Left lung (tissue), 10 donors: Measurements from ENCODE around the gene ACOX2. TPM values are rescaled to one million over a fixed set of nuclear protein-coding genes. Genes with fewer than 3 reads are reported as not detected.
A peak's percentile ranks its signal among the peaks of the same experiment; 100 is the strongest.

Experiments
- ATAC-seq: fragments of 200-7000 bp; cut with Tn5 transposase; one replicate; pipeline ENCODE4 v1.9.1; 2020; ENCODE audit warnings: moderate library complexity
- DNase-seq, 4 donors: peaks; one replicate each; pipeline ENCODE4 v3.0.0-alpha.2; 2013 to 2020
- H3K27ac ChIP-seq, 2 donors: fragments of 200-600 bp; sonication (generic) in 1 of 2; one replicate each; pipeline versions ENCODE4 v1.5.0 to v1.8.0; 2020 to 2021
- H3K27me3 ChIP-seq, 2 donors: fragments of 200-600 bp; sonication (generic) in 1 of 2; one replicate each; pipeline versions ENCODE4 v1.5.0 to v1.8.0; 2020 to 2021
- H3K36me3 ChIP-seq, 2 donors: fragments of 200-600 bp; sonication (generic) in 1 of 2; one replicate each; pipeline versions ENCODE4 v1.5.0 to v1.8.0; 2020 to 2021
- H3K4me1 ChIP-seq, 2 donors: fragments of 200-600 bp; one replicate each; pipeline ENCODE4 v1.8.0; 2021
- H3K4me3 ChIP-seq, 2 donors: fragments of 200-600 bp; sonication (generic) in 1 of 2; one replicate each; pipeline versions ENCODE4 v1.5.0 to v1.8.0; 2020 to 2021; ENCODE audit warnings: mild to moderate bottlenecking in 1 of 2
- H3K9me3 ChIP-seq, 2 donors: fragments of 200-600 bp; sonication (generic) in 1 of 2; one replicate each; pipeline versions ENCODE4 v1.5.0 to v1.8.0; 2020 to 2021
- CTCF ChIP-seq, 2 donors: fragments of 200-600 bp; sonication (generic) in 1 of 2; IDR thresholded peaks; one replicate each; pipeline versions ENCODE4 v1.5.0 to v1.8.0; 2021; ENCODE audit warnings: antibody characterized with exemption in 2 of 2
- intact Hi-C, 2 donors: fragments of 100-400 bp; cut with DNase I; formaldehyde crosslinking; loops; one replicate each; pipeline versions ENCODE4 v1.11.2 to v1.14.2; 2022
- polyA plus RNA-seq, 6 donors: library from polyadenylated mRNA; unstranded; fragments of 120-200 nt; gene quantifications; one replicate each; pipeline ENCODE4 v1.2.1, GENCODE V29; 2013; ENCODE audit not compliant: insufficient read length in 6 of 6
- total RNA-seq, 2 donors: library from RNA; stranded (reverse); fragmentation: NEBNext Ultra II Directional; extraction: Animal tissue kit (Norgen Biotek cat#: 25700); gene quantifications; one replicate each; pipeline ENCODE4 v1.2.1, GENCODE V29; 2021
- donor health status: DM: no; HTN: yes; CAD: no.
- donor health status: DM: no; HTN: no; CAD: no.

ACOX2 gene
- total and polyA plus RNA-seq, 8 donors = 9.8 to 58.1 (median 42.8) TPM

- Histone ChIP-seq H3K4me3 (no peak overlapping the region), H3K36me3 (no peaks in the 10 kb centered on the region), H3K27me3 (no peaks in the 10 kb centered on the region), H3K9me3 (peaks cover 0 to 3% of the 10 kb centered on the region in 2 donors), H3K4me1 (peaks cover 0 to 42% of the 10 kb centered on the region in 2 donors), H3K27ac (no peak overlapping the region)
- ATAC-seq = no peak
- no peak for TF ChIP-seq CTCF (IDR thresholded peaks at IDR 0.05)
- no peak for DNase-seq
- intact Hi-C loops = no loop called here
These were observed 53.9 kb downstream of the ACOX2 start for GRCh38 chr3:58482917-58483636.

GRCh38 chr3:58480309-58480708, 56.7 kb downstream of the ACOX2 start:
- Histone ChIP-seq H3K27ac (no peak overlapping the region), H3K4me3 (no peak overlapping the region), H3K27me3 (no peaks in the 10 kb centered on the region), H3K4me1 (peaks cover 0 to 25% of the 10 kb centered on the region in 2 donors), H3K36me3 (no peaks in the 10 kb centered on the region), H3K9me3 (peaks cover 0 to 3% of the 10 kb centered on the region in 2 donors)
- no peak for ATAC-seq
- DNase-seq = no peak
- TF ChIP-seq CTCF (IDR thresholded peaks at IDR 0.05) = no peak
- intact Hi-C loops = no loop called here

GRCh38 chr3:58478781-58479180, 58.2 kb downstream of the ACOX2 start:
- Histone ChIP-seq H3K27ac (peak overlapping the region in 1 of 2 donors; percentile 46), H3K36me3 (no peaks in the 10 kb centered on the region), H3K27me3 (no peaks in the 10 kb centered on the region), H3K9me3 (peaks cover 0 to 3% of the 10 kb centered on the region in 2 donors), H3K4me1 (peaks cover 0 to 27% of the 10 kb centered on the region in 2 donors), H3K4me3 (no peak overlapping the region)
- no peak for TF ChIP-seq CTCF (IDR thresholded peaks at IDR 0.05)
- no peak for ATAC-seq
- intact Hi-C loops = no loop called here
- DNase-seq = no peak

- no peak for ATAC-seq
- Histone ChIP-seq H3K4me3 (no peak overlapping the region), H3K27ac (no peak overlapping the region)
These were observed 61.9 kb downstream of the ACOX2 start for GRCh38 chr3:58474967-58475578.

More at GRCh38 chr3:58474967-58475578, 61.9 kb downstream of the ACOX2 start:
- peaks cover 0 to 3% of the 10 kb centered on the region in 2 donors for H3K9me3 ChIP-seq
- H3K27me3 ChIP-seq = no peaks in the 10 kb centered on the region
- peaks cover 0 to 42% of the 10 kb centered on the region in 2 donors for H3K4me1 ChIP-seq
- no peak for DNase-seq
- TF ChIP-seq CTCF (IDR thresholded peaks at IDR 0.05) = no peak
- no peaks in the 10 kb centered on the region for H3K36me3 ChIP-seq
- intact Hi-C loops = no loop called here
